ENCODE measurements around the gene CHFR. TPM values are rescaled to one million over a fixed set of nuclear protein-coding genes. Genes with fewer than 3 reads are reported as not detected.
"Not testable (repeated sequence)": the region's sequence is repeated elsewhere in the genome, so short reads cannot be mapped to it uniquely, and the experiment has no call there.

CHFR gene
- total RNA-seq, 1 donor, result 55.0 TPM

DNA sequence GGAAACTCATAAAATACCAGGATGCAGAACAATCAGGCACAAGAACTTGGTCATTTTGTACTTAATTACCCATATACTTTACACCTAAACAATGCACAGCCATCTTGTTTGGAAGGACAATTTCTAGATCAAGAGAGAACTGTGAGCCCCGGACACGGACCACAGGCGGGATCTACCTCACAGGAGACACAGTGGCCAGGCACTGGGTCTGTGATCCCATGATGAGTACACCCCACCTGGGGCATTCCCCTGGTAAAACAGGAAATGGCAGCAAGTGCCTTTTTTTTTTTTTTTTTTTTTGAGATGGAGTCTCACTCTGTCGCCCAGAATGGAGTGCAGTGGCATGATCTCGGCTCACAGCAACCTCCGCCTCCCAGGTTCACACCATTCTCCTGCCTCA lies 74.0 kb downstream of the CHFR start:
- no peak for DNase-seq (ENCODE audit: insufficient read length, low spot score, missing footprints)
- H3K4me2 ChIP-seq (ENCODE audit: insufficient read depth, low read length), result peak overlapping the region; percentile 39
- no peaks in the 10 kb centered on the region for H3K27me3 ChIP-seq (ENCODE audit: insufficient read depth, low read length)
- H2AFZ ChIP-seq (ENCODE audit: low read length), result no peak overlapping the region
- H3K36me3 ChIP-seq (ENCODE audit: insufficient read depth, low read length), result peaks cover 78% of the 10 kb centered on the region
- H3K27ac ChIP-seq (ENCODE audit: low read depth, low read length), result peak overlapping the region; percentile 52
- no peak for TF ChIP-seq CTCF (IDR thresholded peaks at IDR 0.05; ENCODE audit: extremely low read depth, low read depth, low read length)
- H4K20me1 ChIP-seq (ENCODE audit: insufficient read depth, low read length), result peaks cover 59% of the 10 kb centered on the region
- H3K9me3 ChIP-seq (ENCODE audit: low read depth, low read length), result no peaks in the 10 kb centered on the region
- H3K4me1 ChIP-seq (ENCODE audit: insufficient read depth, low read length), result peaks cover 18% of the 10 kb centered on the region
- H3K79me2 ChIP-seq (ENCODE audit: insufficient read depth, low read length), result peaks cover 44% of the 10 kb centered on the region
- no peak overlapping the region for H3K4me3 ChIP-seq (ENCODE audit: insufficient read depth, low read length)

DNA sequence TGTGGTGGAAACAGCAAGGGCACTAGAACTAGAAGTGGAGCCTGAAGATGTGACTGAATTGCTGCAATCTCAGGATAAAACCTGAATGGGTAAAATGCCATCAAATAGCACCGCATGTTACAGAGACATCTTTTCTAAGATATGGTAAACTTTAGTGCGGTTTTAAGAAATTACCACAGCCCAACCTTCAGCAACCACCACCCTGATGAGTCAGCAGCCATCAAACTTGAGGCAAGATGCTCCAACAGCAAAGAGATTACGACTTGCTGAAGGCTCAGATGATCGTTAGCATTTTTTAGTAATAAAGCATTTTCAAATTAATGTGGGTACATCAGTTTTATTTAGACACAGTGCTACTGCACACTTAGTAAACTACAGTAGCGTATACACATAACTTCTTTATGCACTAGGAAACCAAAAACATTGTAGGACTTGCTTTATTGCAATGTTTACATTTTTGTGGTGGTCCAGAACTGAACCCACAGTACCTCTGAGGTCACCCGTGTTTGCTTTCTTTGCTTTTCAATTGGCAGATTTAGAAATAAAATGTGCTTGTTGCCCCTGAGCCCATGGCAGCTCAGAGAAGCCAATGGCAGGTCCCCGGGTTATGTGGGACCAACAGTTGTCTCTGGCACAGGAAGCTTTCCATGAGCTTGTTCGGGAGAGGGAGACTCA lies 74.6 kb downstream of the CHFR start:
- TF ChIP-seq CTCF (IDR thresholded peaks at IDR 0.05; ENCODE audit: extremely low read depth, low read depth, low read length), result no peak
- H3K4me2 ChIP-seq (ENCODE audit: insufficient read depth, low read length), result peak overlapping the region; percentile 39
- DNase-seq (ENCODE audit: insufficient read length, low spot score, missing footprints), result peak; percentile 88
- peak overlapping the region; percentile 52 for H3K27ac ChIP-seq (ENCODE audit: low read depth, low read length)
- H3K9me3 ChIP-seq (ENCODE audit: low read depth, low read length), result no peaks in the 10 kb centered on the region
- no peaks in the 10 kb centered on the region for H3K27me3 ChIP-seq (ENCODE audit: insufficient read depth, low read length)
- peaks cover 59% of the 10 kb centered on the region for H4K20me1 ChIP-seq (ENCODE audit: insufficient read depth, low read length)
- H3K36me3 ChIP-seq (ENCODE audit: insufficient read depth, low read length), result peaks cover 78% of the 10 kb centered on the region
- no peak overlapping the region for H2AFZ ChIP-seq (ENCODE audit: low read length)
- H3K4me3 ChIP-seq (ENCODE audit: insufficient read depth, low read length), result no peak overlapping the region
- H3K4me1 ChIP-seq (ENCODE audit: insufficient read depth, low read length), result peaks cover 18% of the 10 kb centered on the region
- peaks cover 44% of the 10 kb centered on the region for H3K79me2 ChIP-seq (ENCODE audit: insufficient read depth, low read length)

DNA sequence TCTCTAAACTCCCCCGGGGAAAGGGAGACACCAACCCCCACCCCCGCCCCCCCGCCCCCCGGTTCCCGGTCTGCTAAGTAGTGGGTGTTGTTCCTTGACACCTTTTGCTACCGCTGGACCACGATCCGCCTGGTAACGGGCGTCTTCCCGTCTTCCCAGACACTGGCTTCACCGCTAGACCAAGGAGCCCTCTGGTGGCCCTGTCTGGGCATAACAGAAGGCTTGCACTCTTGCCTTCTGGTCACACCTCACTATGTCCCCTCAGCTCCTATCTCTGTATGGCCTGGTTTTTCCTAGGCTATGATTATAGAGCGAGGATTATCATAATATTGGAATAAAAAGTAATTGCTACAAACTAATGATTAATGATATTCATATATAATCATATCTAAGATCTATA lies 78.0 kb downstream of the CHFR start:
- peaks cover 23% of the 10 kb centered on the region for H3K4me1 ChIP-seq (ENCODE audit: insufficient read depth, low read length)
- H3K36me3 ChIP-seq (ENCODE audit: insufficient read depth, low read length), result peaks cover 81% of the 10 kb centered on the region
- peak; percentile 35 for DNase-seq (ENCODE audit: insufficient read length, low spot score, missing footprints)

More for the DNA sequence above, 78.0 kb downstream of the CHFR start:
- Histone ChIP-seq H3K79me2 (ENCODE audit: insufficient read depth, low read length) (peaks cover 53% of the 10 kb centered on the region), H4K20me1 (ENCODE audit: insufficient read depth, low read length) (peaks cover 66% of the 10 kb centered on the region)
- not testable (repeated sequence) for H3K4me3 ChIP-seq (ENCODE audit: insufficient read depth, low read length); H2AFZ ChIP-seq (ENCODE audit: low read length); H3K27ac ChIP-seq (ENCODE audit: low read depth, low read length); H3K9me3 ChIP-seq (ENCODE audit: low read depth, low read length); H3K27me3 ChIP-seq (ENCODE audit: insufficient read depth, low read length); H3K4me2 ChIP-seq (ENCODE audit: insufficient read depth, low read length)
- peak; percentile 17 for TF ChIP-seq CTCF (IDR thresholded peaks at IDR 0.05; ENCODE audit: extremely low read depth, low read depth, low read length)

Measured in osteoblast (primary cell).